ENCODE data around the gene WDR38.

- no peak for TF ChIP-seq CTCF (conservative IDR thresholded peaks at IDR 0.05)
- no peak for TF ChIP-seq ZFX (IDR thresholded peaks at IDR 0.05)
Measured at GRCh38 chr9:124854161-124854560, 901 bp downstream of the WDR38 start.

All from C4-2B (cell line).